ENCODE measurements around the gene MICAL2. TPM values are rescaled to one million over a fixed set of nuclear protein-coding genes. Genes with fewer than 3 reads are reported as not detected.

The MICAL2 gene
- total RNA-seq, 1 experiment from 2014 or later = 247 TPM

- Mint-ChIP-seq H3K27ac (ENCODE audit: unreplicated experiment) (peak overlapping the region; percentile 91), H3K36me3 (ENCODE audit: insufficient read depth, unreplicated experiment) (peaks cover 100% of the 10 kb centered on the region), H3K4me1 (ENCODE audit: low read depth, unreplicated experiment) (peaks cover 51% of the 10 kb centered on the region), H3K4me3 (ENCODE audit: unreplicated experiment) (no peak overlapping the region), H3K9me3 (ENCODE audit: unreplicated experiment) (no peaks in the 10 kb centered on the region), H3K27me3 (ENCODE audit: insufficient read depth, unreplicated experiment) (no peaks in the 10 kb centered on the region)
- H3K4me1 ChIP-seq = peaks cover 72% of the 10 kb centered on the region
- TF ChIP-seq, protein P1, sequence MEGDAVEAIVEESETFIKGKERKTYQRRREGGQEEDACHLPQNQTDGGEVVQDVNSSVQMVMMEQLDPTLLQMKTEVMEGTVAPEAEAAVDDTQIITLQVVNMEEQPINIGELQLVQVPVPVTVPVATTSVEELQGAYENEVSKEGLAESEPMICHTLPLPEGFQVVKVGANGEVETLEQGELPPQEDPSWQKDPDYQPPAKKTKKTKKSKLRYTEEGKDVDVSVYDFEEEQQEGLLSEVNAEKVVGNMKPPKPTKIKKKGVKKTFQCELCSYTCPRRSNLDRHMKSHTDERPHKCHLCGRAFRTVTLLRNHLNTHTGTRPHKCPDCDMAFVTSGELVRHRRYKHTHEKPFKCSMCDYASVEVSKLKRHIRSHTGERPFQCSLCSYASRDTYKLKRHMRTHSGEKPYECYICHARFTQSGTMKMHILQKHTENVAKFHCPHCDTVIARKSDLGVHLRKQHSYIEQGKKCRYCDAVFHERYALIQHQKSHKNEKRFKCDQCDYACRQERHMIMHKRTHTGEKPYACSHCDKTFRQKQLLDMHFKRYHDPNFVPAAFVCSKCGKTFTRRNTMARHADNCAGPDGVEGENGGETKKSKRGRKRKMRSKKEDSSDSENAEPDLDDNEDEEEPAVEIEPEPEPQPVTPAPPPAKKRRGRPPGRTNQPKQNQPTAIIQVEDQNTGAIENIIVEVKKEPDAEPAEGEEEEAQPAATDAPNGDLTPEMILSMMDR (IDR thresholded peaks at IDR 0.05; ENCODE audit: insufficient read depth in 1 of 2, low read depth in 1 of 2, low read length in 1 of 2, severe bottlenecking in 1 of 2, unreplicated experiment in 1 of 2) = no peak
- CTCF ChIA-PET = no interaction called here
- H3K9me3 ChIP-seq = no peaks in the 10 kb centered on the region
- no TSS peak for BruUV-seq (replicated peaks)
- peaks cover 10% of the 10 kb centered on the region for H3K36me3 ChIP-seq (ENCODE audit: control insufficient read depth, insufficient read depth, low read length)
- H3K4me3 ChIP-seq (ENCODE audit: low read depth, low read length) = no peak overlapping the region
- DNase-seq = peak in 1 of 2 experiments; percentile 54
- intact Hi-C loops (cut with micrococcal nuclease; ENCODE audit: unreplicated experiment) = no loop called here
- POLR2A ChIA-PET = no interaction called here
- no peaks in the 10 kb centered on the region for H3K27me3 ChIP-seq (replicated peaks; ENCODE audit: control insufficient read depth, insufficient read depth, low read length)
These were observed 111.8 kb downstream of the MICAL2 start for GRCh38 chr11:12222055-12222792.

- H3K4me1 ChIP-seq = peaks cover 56% of the 10 kb centered on the region
- no peak overlapping the region for H3K4me3 ChIP-seq (ENCODE audit: low read depth, low read length)
- no peaks in the 10 kb centered on the region for H3K27me3 ChIP-seq (replicated peaks; ENCODE audit: control insufficient read depth, insufficient read depth, low read length)
- H3K27me3 Mint-ChIP-seq (ENCODE audit: insufficient read depth, unreplicated experiment) = no peaks in the 10 kb centered on the region
- intact Hi-C loops (cut with micrococcal nuclease; ENCODE audit: unreplicated experiment) = loop anchor here (1.0 kb wide), 1 partner anchor 9 kb away; no protein-coding TSS in a partner anchor
- peaks cover 100% of the 10 kb centered on the region for H3K36me3 Mint-ChIP-seq (ENCODE audit: insufficient read depth, unreplicated experiment)
- POLR2A ChIA-PET = interaction anchor here (1.2 to 1.7 kb wide), 2 partner anchors 23 to 24 kb away, joined by 8 to 11 read pairs; no protein-coding TSS in a partner anchor
- H3K4me3 Mint-ChIP-seq (ENCODE audit: unreplicated experiment) = peak overlapping the region; percentile 6
- no TSS peak for BruUV-seq (replicated peaks)
- peak overlapping the region; percentile 81 for H3K27ac Mint-ChIP-seq (ENCODE audit: unreplicated experiment)
- no peaks in the 10 kb centered on the region for H3K9me3 Mint-ChIP-seq (ENCODE audit: unreplicated experiment)
- TF ChIP-seq, protein P1 (IDR thresholded peaks at IDR 0.05; ENCODE audit: insufficient read depth in 1 of 2, low read depth in 1 of 2, low read length in 1 of 2, severe bottlenecking in 1 of 2, unreplicated experiment in 1 of 2) = no peak
- CTCF ChIA-PET = interaction anchor here (0.9 to 1.7 kb wide), 11 partner anchors 9 to 180 kb away, joined by 3 to 13 read pairs (median 4); no protein-coding TSS in a partner anchor
- no peaks in the 10 kb centered on the region for H3K9me3 ChIP-seq
- peak; percentile 79 to 84 for DNase-seq
- H3K36me3 ChIP-seq (ENCODE audit: control insufficient read depth, insufficient read depth, low read length) = peaks cover 8% of the 10 kb centered on the region
- H3K4me1 Mint-ChIP-seq (ENCODE audit: low read depth, unreplicated experiment) = peaks cover 48% of the 10 kb centered on the region
These were observed 113.6 kb downstream of the MICAL2 start for GRCh38 chr11:12223771-12224536.

DNA sequence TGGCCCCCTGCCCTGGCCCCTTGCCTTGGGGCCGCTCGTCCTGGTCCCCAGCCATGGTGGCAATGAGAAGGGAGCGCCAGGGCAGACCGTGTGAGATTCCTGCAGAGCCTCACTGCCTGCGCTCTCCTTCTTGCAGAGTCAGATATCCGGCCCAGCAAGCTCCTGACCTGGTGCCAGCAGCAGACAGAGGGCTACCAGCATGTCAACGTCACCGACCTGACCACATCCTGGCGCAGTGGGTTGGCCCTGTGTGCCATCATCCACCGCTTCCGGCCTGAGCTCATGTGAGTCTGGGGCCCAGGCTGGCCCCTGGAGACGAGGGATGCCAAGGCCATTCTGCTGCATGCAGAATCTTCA is 114.1 kb downstream of the MICAL2 start:
- DNase-seq = no peak
- POLR2A ChIA-PET = interaction anchor here (1.2 to 1.7 kb wide), 2 partner anchors 23 to 24 kb away, joined by 8 to 11 read pairs; no protein-coding TSS in a partner anchor
- BruUV-seq (replicated peaks) = no TSS peak
- no peaks in the 10 kb centered on the region for H3K9me3 ChIP-seq
- intact Hi-C loops (cut with micrococcal nuclease; ENCODE audit: unreplicated experiment) = loop anchor here (1.0 kb wide), 1 partner anchor 9 kb away; no protein-coding TSS in a partner anchor
- Mint-ChIP-seq H3K27me3 (ENCODE audit: insufficient read depth, unreplicated experiment) (no peaks in the 10 kb centered on the region), H3K4me3 (ENCODE audit: unreplicated experiment) (peak overlapping the region; percentile 6), H3K4me1 (ENCODE audit: low read depth, unreplicated experiment) (peaks cover 42% of the 10 kb centered on the region), H3K27ac (ENCODE audit: unreplicated experiment) (peak overlapping the region; percentile 81), H3K9me3 (ENCODE audit: unreplicated experiment) (no peaks in the 10 kb centered on the region), H3K36me3 (ENCODE audit: insufficient read depth, unreplicated experiment) (peaks cover 100% of the 10 kb centered on the region)
- H3K36me3 ChIP-seq (ENCODE audit: control insufficient read depth, insufficient read depth, low read length) = peaks cover 11% of the 10 kb centered on the region
- no peaks in the 10 kb centered on the region for H3K27me3 ChIP-seq (replicated peaks; ENCODE audit: control insufficient read depth, insufficient read depth, low read length)
- TF ChIP-seq, protein P1 (IDR thresholded peaks at IDR 0.05; ENCODE audit: insufficient read depth in 1 of 2, low read depth in 1 of 2, low read length in 1 of 2, severe bottlenecking in 1 of 2, unreplicated experiment in 1 of 2) = no peak
- H3K4me1 ChIP-seq = peaks cover 56% of the 10 kb centered on the region
- no peak overlapping the region for H3K4me3 ChIP-seq (ENCODE audit: low read depth, low read length)
- CTCF ChIA-PET = interaction anchor here (0.9 to 1.7 kb wide), 8 partner anchors 9 to 180 kb away, joined by 3 to 13 read pairs (median 4); no protein-coding TSS in a partner anchor

Measured in Caco-2 (cell line).